Measurements from ENCODE around the gene SLC15A4. TPM values are rescaled to one million over a fixed set of nuclear protein-coding genes. Genes with fewer than 3 reads are reported as not detected.

The SLC15A4 gene
- total RNA-seq, 1 donor = 52.5 TPM

GRCh38 chr12:128816643-128816920 is 7.2 kb downstream of the SLC15A4 start:
- TF ChIP-seq CTCF (IDR thresholded peaks at IDR 0.05; ENCODE audit: extremely low read depth, low read depth, low read length) = no peak
- H3K27ac ChIP-seq (ENCODE audit: low read depth, low read length) = peak overlapping the region; percentile 86
- no peaks in the 10 kb centered on the region for H3K9me3 ChIP-seq (ENCODE audit: low read depth, low read length)
- no peak for DNase-seq (ENCODE audit: insufficient read length, low spot score, missing footprints)
- H3K36me3 ChIP-seq (ENCODE audit: insufficient read depth, low read length) = peaks cover 17% of the 10 kb centered on the region
- no peak overlapping the region for H2AFZ ChIP-seq (ENCODE audit: low read length)
- H3K79me2 ChIP-seq (ENCODE audit: insufficient read depth, low read length) = peaks cover 99% of the 10 kb centered on the region
- no peaks in the 10 kb centered on the region for H3K27me3 ChIP-seq (ENCODE audit: insufficient read depth, low read length)
- H4K20me1 ChIP-seq (ENCODE audit: insufficient read depth, low read length) = peaks cover 12% of the 10 kb centered on the region
- no peak overlapping the region for H3K4me3 ChIP-seq (ENCODE audit: insufficient read depth, low read length)
- no peak overlapping the region for H3K4me2 ChIP-seq (ENCODE audit: insufficient read depth, low read length)
- peaks cover 33% of the 10 kb centered on the region for H3K4me1 ChIP-seq (ENCODE audit: insufficient read depth, low read length)

GRCh38 chr12:128815779-128816642 is 7.7 kb downstream of the SLC15A4 start:
- H4K20me1 ChIP-seq (ENCODE audit: insufficient read depth, low read length) = peaks cover 12% of the 10 kb centered on the region
- H3K4me3 ChIP-seq (ENCODE audit: insufficient read depth, low read length) = no peak overlapping the region
- peak overlapping the region; percentile 86 for H3K27ac ChIP-seq (ENCODE audit: low read depth, low read length)
- no peak overlapping the region for H2AFZ ChIP-seq (ENCODE audit: low read length)
- DNase-seq (ENCODE audit: insufficient read length, low spot score, missing footprints) = no peak
- H3K36me3 ChIP-seq (ENCODE audit: insufficient read depth, low read length) = peaks cover 15% of the 10 kb centered on the region
- peaks cover 34% of the 10 kb centered on the region for H3K4me1 ChIP-seq (ENCODE audit: insufficient read depth, low read length)
- no peaks in the 10 kb centered on the region for H3K9me3 ChIP-seq (ENCODE audit: low read depth, low read length)
- no peak for TF ChIP-seq CTCF (IDR thresholded peaks at IDR 0.05; ENCODE audit: extremely low read depth, low read depth, low read length)
- no peaks in the 10 kb centered on the region for H3K27me3 ChIP-seq (ENCODE audit: insufficient read depth, low read length)
- H3K79me2 ChIP-seq (ENCODE audit: insufficient read depth, low read length) = peaks cover 99% of the 10 kb centered on the region
- peak overlapping the region; percentile 16 for H3K4me2 ChIP-seq (ENCODE audit: insufficient read depth, low read length)

- H3K27ac ChIP-seq (ENCODE audit: low read depth, low read length) = no peak overlapping the region
- H3K36me3 ChIP-seq (ENCODE audit: insufficient read depth, low read length) = peaks cover 16% of the 10 kb centered on the region
- no peaks in the 10 kb centered on the region for H3K27me3 ChIP-seq (ENCODE audit: insufficient read depth, low read length)
- no peak overlapping the region for H3K4me2 ChIP-seq (ENCODE audit: insufficient read depth, low read length)
- H3K4me1 ChIP-seq (ENCODE audit: insufficient read depth, low read length) = peaks cover 47% of the 10 kb centered on the region
- peaks cover 10% of the 10 kb centered on the region for H4K20me1 ChIP-seq (ENCODE audit: insufficient read depth, low read length)
- no peak overlapping the region for H3K4me3 ChIP-seq (ENCODE audit: insufficient read depth, low read length)
- peaks cover 99% of the 10 kb centered on the region for H3K79me2 ChIP-seq (ENCODE audit: insufficient read depth, low read length)
- H3K9me3 ChIP-seq (ENCODE audit: low read depth, low read length) = no peaks in the 10 kb centered on the region
- no peak overlapping the region for H2AFZ ChIP-seq (ENCODE audit: low read length)
- DNase-seq (ENCODE audit: insufficient read length, low spot score, missing footprints) = no peak
- no peak for TF ChIP-seq CTCF (IDR thresholded peaks at IDR 0.05; ENCODE audit: extremely low read depth, low read depth, low read length)
Observed at GRCh38 chr12:128814411-128815261, 9.1 kb downstream of the SLC15A4 start.

GRCh38 chr12:128813883-128814282 is 9.9 kb downstream of the SLC15A4 start:
- no peak overlapping the region for H3K4me3 ChIP-seq (ENCODE audit: insufficient read depth, low read length)
- H3K79me2 ChIP-seq (ENCODE audit: insufficient read depth, low read length) = peaks cover 99% of the 10 kb centered on the region
- H3K4me1 ChIP-seq (ENCODE audit: insufficient read depth, low read length) = peaks cover 45% of the 10 kb centered on the region
- peaks cover 8% of the 10 kb centered on the region for H4K20me1 ChIP-seq (ENCODE audit: insufficient read depth, low read length)
- no peaks in the 10 kb centered on the region for H3K9me3 ChIP-seq (ENCODE audit: low read depth, low read length)
- peaks cover 23% of the 10 kb centered on the region for H3K36me3 ChIP-seq (ENCODE audit: insufficient read depth, low read length)
- H3K4me2 ChIP-seq (ENCODE audit: insufficient read depth, low read length) = no peak overlapping the region
- H3K27ac ChIP-seq (ENCODE audit: low read depth, low read length) = peak overlapping the region; percentile 5
- no peak overlapping the region for H2AFZ ChIP-seq (ENCODE audit: low read length)
- DNase-seq (ENCODE audit: insufficient read length, low spot score, missing footprints) = no peak
- H3K27me3 ChIP-seq (ENCODE audit: insufficient read depth, low read length) = no peaks in the 10 kb centered on the region
- TF ChIP-seq CTCF (IDR thresholded peaks at IDR 0.05; ENCODE audit: extremely low read depth, low read depth, low read length) = no peak

All from osteoblast (primary cell).